Bronchial epithelial cell (primary cell): ENCODE data around the gene LYPD6B. TPM values are rescaled to one million over a fixed set of nuclear protein-coding genes. Genes with fewer than 3 reads are reported as not detected.
A peak's percentile ranks its signal among the peaks of the same experiment; 100 is the strongest.

ENCODE experiments used
- DNase-seq: peaks from one replicate; pipeline ENCODE4 v3.0.0-alpha.2; 2010; ENCODE audit warnings: low read depth
- FAIRE-seq: peaks from 2 replicates; lab custom pipeline; 2011; peaks lifted over from hg19 to GRCh38; lab: Jason Lieb, UNC
- H3K27me3 ChIP-seq: 2 replicates; pipeline ENCODE4 v1.5.1; 2011; ENCODE audit warnings: low read length; ENCODE audit not compliant: control insufficient read depth, insufficient read depth
- H3K36me3 ChIP-seq: 2 replicates; pipeline ENCODE4 v1.5.1; 2011; ENCODE audit warnings: low read length; ENCODE audit not compliant: control insufficient read depth, insufficient read depth
- H3K4me3 ChIP-seq: 2 replicates; pipeline ENCODE4 v1.5.1; 2011; ENCODE audit warnings: mild to moderate bottlenecking, low read depth, low read length, control low read depth
- CTCF ChIP-seq: IDR thresholded peaks from 2 replicates; pipeline ENCODE4 v1.5.1; 2011; ENCODE audit warnings: mild to moderate bottlenecking, moderate library complexity, low read length, control low read depth, inconsistent platforms; ENCODE audit not compliant: insufficient read depth, severe bottlenecking
- total RNA-seq: library from RNA; depleted of rRNA; stranded (reverse); fragments of >200 nt; gene quantifications from 2 replicates; pipeline ENCODE4 v1.2.1, GENCODE V29; 2014

Gene LYPD6B
- total RNA-seq, 1 donor from 2014 or later, result 14.7 TPM

- DNase-seq, result no peak
- FAIRE-seq, result no peak
- no peak for TF ChIP-seq CTCF
- Histone ChIP-seq H3K27me3 (no peaks in the 10 kb centered on the region), H3K36me3 (no peaks in the 10 kb centered on the region), H3K4me3 (no peak overlapping the region)
These were observed 123.2 kb downstream of the LYPD6B start for GRCh38 chr2:149161481-149162225.

GRCh38 chr2:149164296-149164695 is 125.8 kb downstream of the LYPD6B start:
- no peak for TF ChIP-seq CTCF
- DNase-seq (peak; percentile 84), FAIRE-seq (peak; percentile 87)
- no peaks in the 10 kb centered on the region for H3K27me3 ChIP-seq
- no peak overlapping the region for H3K4me3 ChIP-seq
- no peaks in the 10 kb centered on the region for H3K36me3 ChIP-seq

- peak; percentile 21 for DNase-seq
- no peak overlapping the region for H3K4me3 ChIP-seq
- H3K36me3 ChIP-seq, result no peaks in the 10 kb centered on the region
- no peak for FAIRE-seq
- TF ChIP-seq CTCF, result no peak
- H3K27me3 ChIP-seq, result no peaks in the 10 kb centered on the region
These were observed 126.3 kb downstream of the LYPD6B start for GRCh38 chr2:149164827-149165226.

- DNase-seq, result peak; percentile 59
- Histone ChIP-seq H3K4me3 (no peak overlapping the region), H3K27me3 (no peaks in the 10 kb centered on the region), H3K36me3 (no peaks in the 10 kb centered on the region)
- no peak for FAIRE-seq
- no peak for TF ChIP-seq CTCF
These were observed 128.7 kb downstream of the LYPD6B start for GRCh38 chr2:149167001-149167780.

GRCh38 chr2:149167941-149168340 is 129.4 kb downstream of the LYPD6B start:
- TF ChIP-seq CTCF, result no peak
- H3K36me3 ChIP-seq, result no peaks in the 10 kb centered on the region
- no peak overlapping the region for H3K4me3 ChIP-seq
- FAIRE-seq (no peak), DNase-seq (no peak)
- H3K27me3 ChIP-seq, result no peaks in the 10 kb centered on the region
